Hematopoietic multipotent progenitor cell treated with erythropoietin and hydrocortisone succinate and interleukin-3 and kit ligand, for 4 days (in vitro differentiated cells): ENCODE data around the gene ERI2.
"Not testable (repeated sequence)": the region's sequence is repeated elsewhere in the genome, so short reads cannot be mapped to it uniquely, and the experiment has no call there.

ENCODE experiments used
- DNase-seq: peaks from one replicate; pipeline ENCODE4 v3.0.0-alpha.2; 2015

ERI2 gene

DNA sequence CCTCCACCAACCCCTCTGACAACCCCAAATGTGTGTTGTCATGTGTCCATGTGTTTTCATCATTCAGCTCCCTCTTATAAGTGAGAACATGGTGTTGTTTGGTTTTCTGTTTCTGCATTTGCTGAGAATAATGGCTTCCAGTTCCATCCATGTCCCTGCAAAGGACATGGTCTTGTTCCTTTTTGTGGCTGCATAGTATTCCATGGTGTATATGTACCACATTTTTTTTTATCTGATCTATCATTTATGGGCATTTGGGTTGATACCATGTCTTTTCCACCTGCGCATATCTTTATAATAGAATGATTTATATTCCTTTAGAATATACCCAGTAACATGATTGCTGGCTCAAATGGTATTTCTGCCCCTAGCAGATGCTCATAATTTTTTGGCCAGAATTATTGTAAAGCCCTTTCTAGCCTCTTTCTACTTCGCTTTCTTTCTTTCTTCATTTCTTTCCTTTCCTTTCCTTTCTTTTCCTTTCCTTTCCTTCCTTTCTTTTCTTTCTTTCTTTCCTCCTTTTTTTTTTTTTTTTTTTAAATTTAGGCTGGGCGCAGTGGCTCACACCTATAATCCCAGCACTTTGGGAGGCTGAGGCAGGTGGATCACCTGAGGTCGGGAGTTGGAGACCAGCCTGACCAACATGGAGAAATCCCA is 12.8 kb upstream of the ERI2 start:
- no peak for DNase-seq

DNA sequence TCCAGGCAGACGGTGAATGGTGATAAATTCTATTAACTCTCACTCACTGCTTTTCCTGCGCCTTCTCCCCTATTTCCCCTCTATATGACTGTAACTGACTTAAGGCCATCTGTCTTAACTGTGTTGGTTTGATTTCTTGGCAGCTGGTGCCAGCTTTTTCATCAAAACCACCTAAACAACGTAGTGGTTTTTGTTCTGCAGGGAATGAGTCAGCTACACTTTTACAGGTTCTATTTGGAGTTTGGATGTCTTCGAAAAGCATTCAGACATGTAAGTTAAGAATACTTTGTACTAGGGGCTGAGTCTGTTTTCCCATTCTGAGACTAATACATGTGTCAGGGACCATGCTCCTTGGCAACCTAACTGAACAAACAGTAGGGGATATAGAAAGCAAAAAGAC is 8.5 kb upstream of the ERI2 start:
- peak; percentile 77 for DNase-seq

DNA sequence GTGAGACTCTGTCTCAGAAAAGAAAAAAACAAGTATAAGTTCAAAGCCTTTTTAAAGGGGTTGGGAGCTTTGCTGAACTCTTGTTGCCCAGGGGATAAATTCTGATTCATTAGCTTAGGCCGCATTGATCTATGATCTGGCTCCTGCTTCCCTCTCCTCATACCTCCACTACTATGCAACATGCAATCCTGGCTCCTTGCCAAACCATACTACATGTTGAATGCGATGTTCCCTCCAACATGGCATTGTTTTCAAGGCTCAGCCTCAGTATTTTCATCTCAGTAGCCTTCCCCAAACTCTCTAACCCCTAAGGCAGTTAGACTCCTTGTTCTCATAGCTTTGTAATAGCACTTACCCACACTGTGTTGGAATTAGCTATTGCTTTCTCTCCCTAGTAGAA is 6.2 kb upstream of the ERI2 start:
- DNase-seq: no peak

DNA sequence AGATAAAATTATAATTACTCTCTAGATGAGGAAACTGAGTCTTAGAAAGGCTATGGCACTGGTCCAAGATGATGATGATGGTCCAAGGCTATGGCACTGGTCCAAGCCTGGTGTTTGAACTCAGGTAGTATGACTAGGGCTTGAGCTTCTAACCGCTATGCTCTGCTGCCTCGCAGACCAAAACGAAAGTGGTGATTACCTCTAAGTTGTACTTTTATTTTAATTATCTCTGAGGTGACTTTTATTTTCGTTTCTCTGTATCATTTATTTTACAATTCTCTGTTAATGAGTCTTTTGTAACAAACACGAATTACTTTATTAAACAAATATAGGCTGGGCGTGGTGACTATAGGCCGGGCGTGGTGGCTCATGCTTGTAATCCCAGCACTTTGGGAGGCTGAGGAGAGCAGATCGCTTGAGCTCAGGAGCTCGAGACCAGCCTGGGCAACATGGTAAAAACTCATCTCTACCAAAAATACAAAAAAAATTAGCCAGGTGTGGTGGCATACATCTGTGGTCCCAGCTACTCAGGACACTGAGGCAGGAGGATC is 5.7 kb upstream of the ERI2 start:
- no peak for DNase-seq

GRCh38 chr16:20807862-20808261 is 1.6 kb upstream of the ERI2 start:
- DNase-seq: peak; percentile 44

DNA sequence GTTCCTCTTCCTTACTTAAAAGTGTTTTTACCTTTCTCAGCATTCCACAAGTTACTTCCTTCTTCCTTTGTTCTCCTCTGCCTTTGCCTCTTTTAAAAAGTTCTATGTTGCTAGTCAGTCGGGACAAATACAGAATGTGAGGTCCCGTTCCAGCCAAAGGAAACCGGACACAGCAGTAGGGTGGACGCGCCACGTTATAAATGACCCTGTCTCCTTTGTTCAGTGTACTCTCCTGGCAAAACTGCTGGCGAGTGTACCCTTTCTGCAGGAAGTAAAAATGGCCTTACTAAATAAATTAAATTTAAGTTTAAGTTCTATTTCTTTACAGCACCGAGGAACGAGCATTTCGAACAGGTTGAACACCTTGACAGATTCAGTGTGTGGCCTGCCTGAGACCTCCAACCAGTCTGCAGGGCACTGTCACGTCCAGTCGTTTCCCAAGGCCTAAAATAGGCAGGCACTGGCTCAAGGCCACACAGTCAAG is 546 bp downstream of the ERI2 start:
- DNase-seq: not testable (repeated sequence)

DNA sequence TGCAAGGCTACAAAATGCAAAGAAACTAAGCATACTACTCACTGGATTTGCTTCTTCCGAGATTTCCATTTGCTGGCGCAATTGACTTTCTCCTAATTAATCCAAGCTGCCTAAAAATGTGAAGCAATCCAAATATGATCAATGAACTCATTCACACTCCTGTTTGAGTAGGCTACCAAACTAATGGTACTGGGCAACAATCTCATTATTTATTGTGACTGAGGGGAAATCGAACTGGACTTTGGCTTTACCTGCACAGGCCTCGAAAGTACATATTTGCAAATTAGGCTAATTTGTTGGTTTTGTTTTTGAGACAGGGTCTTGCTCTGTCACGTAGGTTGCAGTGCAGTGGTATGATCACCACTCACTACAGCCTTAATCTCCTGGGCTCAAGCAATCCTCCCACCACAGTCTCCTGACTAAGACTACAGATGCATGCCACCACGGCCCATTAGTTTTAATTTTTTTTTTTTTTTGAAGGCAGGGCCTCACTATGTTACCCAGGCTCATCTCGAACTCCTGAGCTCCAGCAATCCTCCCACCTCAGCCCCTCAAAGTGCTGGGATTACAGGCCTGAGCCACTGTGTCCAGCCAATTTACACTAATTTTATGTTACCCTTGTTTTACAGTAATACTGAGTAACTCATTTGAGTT is 2.6 kb downstream of the ERI2 start:
- peak; percentile 46 for DNase-seq

GRCh38 chr16:20803192-20803560 is 3.1 kb downstream of the ERI2 start:
- DNase-seq: no peak

GRCh38 chr16:20801278-20801677 is 5.0 kb downstream of the ERI2 start:
- DNase-seq: no peak

- peak; percentile 91 for DNase-seq
Observed at GRCh38 chr16:20799599-20799998, 6.7 kb downstream of the ERI2 start.

- no peak for DNase-seq
Observed at GRCh38 chr16:20798364-20798763, 7.9 kb downstream of the ERI2 start.

DNA sequence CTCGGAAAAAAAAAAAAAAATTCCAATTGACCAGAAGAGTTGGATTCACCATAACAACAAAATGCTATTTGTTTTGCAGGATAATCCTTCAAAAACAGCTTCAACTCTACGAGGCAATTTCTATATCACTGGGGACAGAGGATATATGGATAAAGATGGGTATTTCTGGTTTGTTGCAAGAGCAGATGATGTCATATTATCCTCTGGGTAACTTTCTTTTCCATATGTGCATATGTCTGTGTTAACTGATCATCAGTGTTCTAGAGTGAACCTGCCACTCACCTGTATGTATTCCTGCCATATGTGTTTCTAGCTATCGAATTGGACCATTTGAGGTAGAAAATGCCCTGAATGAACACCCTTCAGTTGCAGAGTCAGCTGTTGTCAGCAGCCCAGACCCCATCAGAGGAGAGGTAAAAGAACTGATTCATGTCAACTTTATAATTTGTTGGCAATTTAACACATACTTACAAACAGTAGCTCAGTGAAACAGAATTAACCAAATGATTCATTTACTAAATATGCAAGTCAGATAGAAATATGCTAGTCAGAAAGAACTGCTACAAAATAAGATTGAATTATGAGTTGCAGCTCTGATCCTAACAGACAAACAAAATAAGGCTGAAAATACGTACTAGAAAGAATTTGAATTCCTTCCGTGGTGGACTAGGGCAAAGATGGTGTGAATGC is 14.2 kb downstream of the ERI2 start:
- DNase-seq: no peak

- no peak for DNase-seq
Observed at GRCh38 chr16:20789130-20789529, 17.1 kb downstream of the ERI2 start.

DNA sequence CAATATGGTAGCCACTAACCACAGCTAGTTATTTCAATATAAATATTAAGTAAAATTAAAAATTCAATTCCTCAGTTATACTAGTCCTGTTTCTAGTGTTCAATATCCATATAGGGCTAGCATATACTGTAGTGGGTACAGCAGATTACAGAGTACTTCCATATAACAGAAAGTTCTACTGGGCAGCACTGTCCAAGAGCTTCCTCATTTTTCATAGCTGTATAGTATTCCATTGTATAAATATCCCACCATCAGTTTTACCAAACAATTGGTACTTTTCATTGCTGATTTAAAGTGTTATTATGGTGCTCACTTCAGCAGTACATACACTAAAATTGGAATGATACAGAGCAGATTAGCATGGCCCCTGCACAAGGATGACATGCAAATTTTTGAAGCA is 22.1 kb downstream of the ERI2 start:
- no peak for DNase-seq

GRCh38 chr16:20782470-20782869 is 23.8 kb downstream of the ERI2 start:
- DNase-seq: no peak

DNA sequence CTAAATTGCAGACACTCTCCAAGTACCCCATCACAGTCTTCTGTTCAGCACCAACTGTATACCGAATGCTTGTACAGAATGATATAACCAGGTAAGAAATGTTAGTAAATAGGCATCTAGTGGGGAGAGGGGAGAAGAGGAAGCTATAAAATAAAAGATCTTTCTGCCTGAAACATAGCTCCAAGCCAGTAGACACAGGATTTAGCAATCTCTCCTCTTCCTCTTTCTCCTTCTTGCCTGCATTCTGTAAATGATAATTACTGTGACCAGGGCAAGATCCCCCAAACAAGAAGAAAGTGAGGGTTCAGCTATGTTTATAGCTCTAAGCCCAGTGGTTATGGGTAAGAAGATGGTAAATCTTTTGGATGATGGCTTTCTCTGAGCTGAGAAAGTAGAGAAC is 24.6 kb downstream of the ERI2 start:
- DNase-seq: peak; percentile 49

DNA sequence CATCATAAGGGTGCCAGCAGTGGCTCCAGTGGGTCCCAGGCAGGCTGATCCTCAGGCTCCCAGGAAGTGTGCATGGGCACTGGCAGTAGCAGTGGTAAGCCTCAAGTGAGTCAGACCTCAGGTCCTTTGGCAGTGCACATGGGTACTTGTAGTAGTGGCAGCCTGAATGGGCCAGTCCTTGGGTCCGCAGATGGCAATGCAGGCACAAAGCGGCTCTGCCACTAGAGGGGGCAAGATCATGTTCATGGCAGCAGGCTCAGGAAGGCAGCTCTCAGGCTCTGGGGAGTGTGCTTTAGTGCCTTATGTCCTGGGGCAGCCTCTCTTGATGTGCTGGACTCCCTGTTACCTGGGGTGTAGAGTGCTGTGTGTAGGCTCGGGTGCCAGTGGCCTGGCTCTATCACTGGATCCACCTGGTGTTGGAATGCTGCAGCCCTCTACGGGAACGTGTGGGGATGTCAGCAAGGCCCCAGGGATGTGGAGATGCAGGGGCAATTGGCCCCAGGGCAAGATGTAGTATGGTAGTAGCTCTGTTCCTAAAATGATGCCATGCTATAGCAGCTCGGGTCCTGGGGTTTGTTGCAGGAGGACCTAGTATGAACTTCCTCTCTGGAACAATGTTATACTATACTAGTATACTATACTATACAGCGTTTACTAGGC is 31.4 kb downstream of the ERI2 start:
- peak; percentile 88 for DNase-seq

GRCh38 chr16:20773679-20774078 is 32.6 kb downstream of the ERI2 start:
- DNase-seq: no peak

DNA sequence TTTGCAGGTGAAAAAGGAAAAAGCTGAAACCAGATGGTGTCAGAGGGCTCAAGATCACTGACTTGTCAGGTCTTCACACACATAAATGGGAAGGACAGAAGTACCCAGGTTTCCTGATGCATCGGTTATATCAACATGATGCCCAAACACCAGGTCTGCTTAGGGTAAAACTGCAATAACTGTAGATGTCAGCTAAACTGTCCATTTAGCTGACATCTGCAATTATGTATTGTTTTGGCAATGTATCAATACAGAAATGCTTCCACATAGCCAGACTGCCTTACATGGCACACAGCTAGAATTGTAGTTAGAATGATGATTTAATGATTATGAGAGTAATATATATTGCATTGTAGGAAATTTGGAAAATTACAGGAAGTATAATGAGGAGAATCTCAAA is 37.5 kb downstream of the ERI2 start:
- DNase-seq: no peak

GRCh38 chr16:20768121-20768520 is 38.2 kb downstream of the ERI2 start:
- no peak for DNase-seq

- DNase-seq: no peak
Observed at GRCh38 chr16:20767577-20767976, 38.7 kb downstream of the ERI2 start.

GRCh38 chr16:20766294-20766693 is 40.0 kb downstream of the ERI2 start:
- DNase-seq: no peak

DNA sequence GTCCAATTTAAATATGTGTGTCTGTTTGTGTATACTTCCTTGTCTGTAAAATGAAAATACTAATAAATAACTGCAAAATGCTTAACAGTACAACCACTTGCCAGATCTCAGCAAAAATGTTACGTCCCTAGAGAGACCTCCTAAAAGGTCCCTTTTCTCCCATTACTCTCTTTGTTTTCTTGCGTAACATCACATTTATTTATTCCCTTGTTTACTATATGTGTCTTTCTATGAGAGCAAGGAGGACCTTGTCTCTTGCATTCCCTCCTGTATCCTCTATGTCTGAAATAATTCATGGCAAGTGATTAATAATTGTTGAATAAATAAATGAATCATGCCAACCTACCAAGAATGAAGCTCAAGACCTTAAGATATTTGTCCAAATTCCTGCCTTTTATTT is 40.5 kb downstream of the ERI2 start:
- no peak for DNase-seq
